ENCODE results near the gene NHERF2. TPM values are rescaled to one million over a fixed set of nuclear protein-coding genes. Genes with fewer than 3 reads are reported as not detected.
A peak's percentile ranks its signal among the peaks of the same experiment; 100 is the strongest.

The NHERF2 gene
- total RNA-seq, 1 experiment from 2014 or later, result 174 TPM

DNA sequence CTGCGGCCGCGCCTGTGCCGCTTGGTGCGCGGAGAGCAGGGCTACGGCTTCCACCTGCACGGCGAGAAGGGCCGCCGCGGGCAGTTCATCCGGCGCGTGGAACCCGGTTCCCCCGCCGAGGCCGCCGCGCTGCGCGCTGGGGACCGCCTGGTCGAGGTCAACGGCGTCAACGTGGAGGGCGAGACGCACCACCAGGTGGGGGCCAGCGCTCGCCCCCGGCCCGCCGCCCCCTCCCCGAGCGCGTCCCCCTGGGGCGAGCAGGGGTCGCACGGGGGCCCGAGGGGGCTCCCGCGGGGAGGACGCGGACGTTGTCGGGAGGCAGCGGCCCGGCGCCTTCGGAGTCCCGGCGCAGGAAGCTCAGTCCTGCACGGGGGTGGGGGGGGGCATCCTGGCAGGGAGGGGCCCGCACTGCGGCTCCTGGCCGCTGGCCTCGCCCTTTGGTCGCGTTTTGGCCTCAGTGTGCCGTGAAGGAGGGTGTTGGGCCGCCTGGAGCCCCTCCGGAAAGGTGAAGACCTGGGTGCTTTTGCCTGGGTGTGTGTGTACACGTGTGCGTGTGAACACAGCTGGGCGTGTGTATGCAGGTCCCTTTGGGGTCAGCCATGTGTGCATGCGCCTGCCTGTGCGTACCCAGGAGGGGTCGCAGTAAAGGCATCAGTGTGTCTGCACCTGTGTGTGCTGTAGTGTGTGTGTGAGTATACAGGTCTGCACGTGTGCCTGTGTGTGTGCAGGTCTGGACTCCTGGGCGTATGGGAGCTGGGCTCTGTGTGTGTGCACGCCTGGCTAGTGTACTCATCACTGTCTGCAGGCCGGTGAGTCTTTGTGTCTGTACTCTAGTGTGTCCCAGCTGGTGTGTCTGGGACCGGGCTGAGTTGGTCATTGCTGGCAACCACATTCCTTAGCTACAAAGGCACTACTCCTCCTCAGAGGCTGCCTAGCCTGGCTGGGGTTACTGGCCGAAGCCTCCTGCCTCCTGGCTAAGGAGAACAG lies 615 bp downstream of the NHERF2 start:
- intact Hi-C loops (cut with micrococcal nuclease; ENCODE audit: unreplicated experiment), result loop anchor here (10.0 kb wide), 1 partner anchor 117 kb away; the partner anchor contains the start of gene RAB26
- Histone ChIP-seq H3K4me1 (ENCODE audit: control insufficient read depth, insufficient read depth, low read length) (peaks cover 62% of the 10 kb centered on the region), H3K27ac (ENCODE audit: low read length) (peak overlapping the region; percentile 76), H3K9me3 (ENCODE audit: control insufficient read depth, insufficient read depth, low read depth, low read length) (no peaks in the 10 kb centered on the region), H3K36me3 (ENCODE audit: control insufficient read depth, insufficient read depth, low read length) (no peaks in the 10 kb centered on the region), H3K4me3 (ENCODE audit: low read depth in 2 of 2, low read length in 2 of 2) (peak overlapping the region; percentile 54 to 59), H3K27me3 (ENCODE audit: control insufficient read depth, insufficient read depth, low read length) (no peaks in the 10 kb centered on the region)
- ATAC-seq (peak; percentile 13), DNase-seq (ENCODE audit: low read depth, low spot score) (no peak)
- in situ Hi-C loops (cut with HindIII; ENCODE audit: low pct_unique_long_range_greater_than_20kb, low sequenced_read_pairs), result no loop called here
- CTCF ChIA-PET, result interaction anchor here (0.6 kb wide), 1 partner anchor 29 kb away, joined by 6 read pairs; no protein-coding TSS in a partner anchor
- TF ChIP-seq POLR2AphosphoS5 (IDR thresholded peaks at IDR 0.05; ENCODE audit: low read depth, low read length) (no peak), TCF7L2 (IDR thresholded peaks at IDR 0.05; ENCODE audit: low read depth, low read length) (no peak), SIN3A (IDR thresholded peaks at IDR 0.05; ENCODE audit: borderline replicate concordance, insufficient read depth, low read depth, low read length) (no peak)
- TF ChIP-seq, protein P1, sequence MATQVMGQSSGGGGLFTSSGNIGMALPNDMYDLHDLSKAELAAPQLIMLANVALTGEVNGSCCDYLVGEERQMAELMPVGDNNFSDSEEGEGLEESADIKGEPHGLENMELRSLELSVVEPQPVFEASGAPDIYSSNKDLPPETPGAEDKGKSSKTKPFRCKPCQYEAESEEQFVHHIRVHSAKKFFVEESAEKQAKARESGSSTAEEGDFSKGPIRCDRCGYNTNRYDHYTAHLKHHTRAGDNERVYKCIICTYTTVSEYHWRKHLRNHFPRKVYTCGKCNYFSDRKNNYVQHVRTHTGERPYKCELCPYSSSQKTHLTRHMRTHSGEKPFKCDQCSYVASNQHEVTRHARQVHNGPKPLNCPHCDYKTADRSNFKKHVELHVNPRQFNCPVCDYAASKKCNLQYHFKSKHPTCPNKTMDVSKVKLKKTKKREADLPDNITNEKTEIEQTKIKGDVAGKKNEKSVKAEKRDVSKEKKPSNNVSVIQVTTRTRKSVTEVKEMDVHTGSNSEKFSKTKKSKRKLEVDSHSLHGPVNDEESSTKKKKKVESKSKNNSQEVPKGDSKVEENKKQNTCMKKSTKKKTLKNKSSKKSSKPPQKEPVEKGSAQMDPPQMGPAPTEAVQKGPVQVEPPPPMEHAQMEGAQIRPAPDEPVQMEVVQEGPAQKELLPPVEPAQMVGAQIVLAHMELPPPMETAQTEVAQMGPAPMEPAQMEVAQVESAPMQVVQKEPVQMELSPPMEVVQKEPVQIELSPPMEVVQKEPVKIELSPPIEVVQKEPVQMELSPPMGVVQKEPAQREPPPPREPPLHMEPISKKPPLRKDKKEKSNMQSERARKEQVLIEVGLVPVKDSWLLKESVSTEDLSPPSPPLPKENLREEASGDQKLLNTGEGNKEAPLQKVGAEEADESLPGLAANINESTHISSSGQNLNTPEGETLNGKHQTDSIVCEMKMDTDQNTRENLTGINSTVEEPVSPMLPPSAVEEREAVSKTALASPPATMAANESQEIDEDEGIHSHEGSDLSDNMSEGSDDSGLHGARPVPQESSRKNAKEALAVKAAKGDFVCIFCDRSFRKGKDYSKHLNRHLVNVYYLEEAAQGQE (IDR thresholded peaks at IDR 0.05; ENCODE audit: insufficient read depth in 1 of 2, low read depth in 2 of 2, low read length in 1 of 2), result no peak
- TF ChIP-seq, protein P2, sequence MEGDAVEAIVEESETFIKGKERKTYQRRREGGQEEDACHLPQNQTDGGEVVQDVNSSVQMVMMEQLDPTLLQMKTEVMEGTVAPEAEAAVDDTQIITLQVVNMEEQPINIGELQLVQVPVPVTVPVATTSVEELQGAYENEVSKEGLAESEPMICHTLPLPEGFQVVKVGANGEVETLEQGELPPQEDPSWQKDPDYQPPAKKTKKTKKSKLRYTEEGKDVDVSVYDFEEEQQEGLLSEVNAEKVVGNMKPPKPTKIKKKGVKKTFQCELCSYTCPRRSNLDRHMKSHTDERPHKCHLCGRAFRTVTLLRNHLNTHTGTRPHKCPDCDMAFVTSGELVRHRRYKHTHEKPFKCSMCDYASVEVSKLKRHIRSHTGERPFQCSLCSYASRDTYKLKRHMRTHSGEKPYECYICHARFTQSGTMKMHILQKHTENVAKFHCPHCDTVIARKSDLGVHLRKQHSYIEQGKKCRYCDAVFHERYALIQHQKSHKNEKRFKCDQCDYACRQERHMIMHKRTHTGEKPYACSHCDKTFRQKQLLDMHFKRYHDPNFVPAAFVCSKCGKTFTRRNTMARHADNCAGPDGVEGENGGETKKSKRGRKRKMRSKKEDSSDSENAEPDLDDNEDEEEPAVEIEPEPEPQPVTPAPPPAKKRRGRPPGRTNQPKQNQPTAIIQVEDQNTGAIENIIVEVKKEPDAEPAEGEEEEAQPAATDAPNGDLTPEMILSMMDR (IDR thresholded peaks at IDR 0.05), result no peak; the same call in 1 of the 2 replicates
- POLR2A ChIA-PET, result interaction anchor here (0.6 kb wide), 1 partner anchor 149 kb away, joined by 4 read pairs; no protein-coding TSS in a partner anchor
- BruUV-seq (replicated peaks), result no TSS peak

DNA sequence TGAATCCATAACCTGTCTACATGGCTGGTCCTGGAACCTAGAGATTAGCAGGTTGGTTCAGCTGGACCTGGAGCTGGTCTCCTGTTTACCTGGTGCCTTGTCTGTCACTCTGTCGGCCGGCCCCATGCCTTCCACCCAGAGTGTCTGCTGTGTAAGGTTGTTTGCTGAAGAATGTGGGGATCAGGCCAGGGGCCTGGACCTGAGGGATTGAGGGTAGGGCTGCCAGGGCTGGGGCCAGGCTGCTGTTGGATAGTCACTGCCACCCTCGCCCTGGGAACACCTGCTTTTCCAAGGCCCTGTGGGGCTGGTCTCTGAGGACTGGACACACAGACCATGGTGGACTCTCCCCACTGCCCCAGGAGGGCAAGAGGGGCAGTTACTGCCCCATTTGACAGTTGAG lies 1.4 kb downstream of the NHERF2 start:
- ChIA-PET POLR2A (no interaction called here), CTCF (no interaction called here)
- H3K27ac ChIP-seq (ENCODE audit: low read length), result peak overlapping the region; percentile 76
- no peaks in the 10 kb centered on the region for H3K36me3 ChIP-seq (ENCODE audit: control insufficient read depth, insufficient read depth, low read length)
- no peaks in the 10 kb centered on the region for H3K9me3 ChIP-seq (ENCODE audit: control insufficient read depth, insufficient read depth, low read depth, low read length)
- H3K4me3 ChIP-seq (ENCODE audit: low read depth in 2 of 2, low read length in 2 of 2), result peak overlapping the region; percentile 54 to 59
- BruUV-seq (replicated peaks), result no TSS peak
- in situ Hi-C loops (cut with HindIII; ENCODE audit: low pct_unique_long_range_greater_than_20kb, low sequenced_read_pairs), result no loop called here
- intact Hi-C loops (cut with micrococcal nuclease; ENCODE audit: unreplicated experiment), result loop anchor here (10.0 kb wide), 1 partner anchor 117 kb away; the partner anchor contains the start of gene RAB26
- peaks cover 70% of the 10 kb centered on the region for H3K4me1 ChIP-seq (ENCODE audit: control insufficient read depth, insufficient read depth, low read length)
- ATAC-seq (no peak), DNase-seq (ENCODE audit: low read depth, low spot score) (no peak)
- no peaks in the 10 kb centered on the region for H3K27me3 ChIP-seq (ENCODE audit: control insufficient read depth, insufficient read depth, low read length)
- TF ChIP-seq TCF7L2 (IDR thresholded peaks at IDR 0.05; ENCODE audit: low read depth, low read length), result no peak
- TF ChIP-seq, protein P2 (IDR thresholded peaks at IDR 0.05), result no peak
- TF ChIP-seq SIN3A (IDR thresholded peaks at IDR 0.05; ENCODE audit: borderline replicate concordance, insufficient read depth, low read depth, low read length), result no peak
- TF ChIP-seq POLR2AphosphoS5 (IDR thresholded peaks at IDR 0.05; ENCODE audit: low read depth, low read length), result no peak
- TF ChIP-seq, protein P1 (IDR thresholded peaks at IDR 0.05; ENCODE audit: insufficient read depth in 1 of 2, low read depth in 2 of 2, low read length in 1 of 2), result no peak

Measured in Panc1 (cell line).